K562 treated with DMSO at 1 percent for 4 hours (cell line): ENCODE measurements around the gene DLK2. TPM values are rescaled to one million over a fixed set of nuclear protein-coding genes. Genes with fewer than 3 reads are reported as not detected.

Experiments
- total RNA-seq: library from RNA; unstranded; fragments of 300-600 nt; gene quantifications from 2 replicates; pipeline ENCODE4 v1.2.3, GENCODE V29; 2022; ENCODE audit not compliant: insufficient read depth

The DLK2 gene, protein sequence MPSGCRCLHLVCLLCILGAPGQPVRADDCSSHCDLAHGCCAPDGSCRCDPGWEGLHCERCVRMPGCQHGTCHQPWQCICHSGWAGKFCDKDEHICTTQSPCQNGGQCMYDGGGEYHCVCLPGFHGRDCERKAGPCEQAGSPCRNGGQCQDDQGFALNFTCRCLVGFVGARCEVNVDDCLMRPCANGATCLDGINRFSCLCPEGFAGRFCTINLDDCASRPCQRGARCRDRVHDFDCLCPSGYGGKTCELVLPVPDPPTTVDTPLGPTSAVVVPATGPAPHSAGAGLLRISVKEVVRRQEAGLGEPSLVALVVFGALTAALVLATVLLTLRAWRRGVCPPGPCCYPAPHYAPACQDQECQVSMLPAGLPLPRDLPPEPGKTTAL
- total RNA-seq, result 0.84 TPM in 1 of 2 replicates, not detected in the other

DNA sequence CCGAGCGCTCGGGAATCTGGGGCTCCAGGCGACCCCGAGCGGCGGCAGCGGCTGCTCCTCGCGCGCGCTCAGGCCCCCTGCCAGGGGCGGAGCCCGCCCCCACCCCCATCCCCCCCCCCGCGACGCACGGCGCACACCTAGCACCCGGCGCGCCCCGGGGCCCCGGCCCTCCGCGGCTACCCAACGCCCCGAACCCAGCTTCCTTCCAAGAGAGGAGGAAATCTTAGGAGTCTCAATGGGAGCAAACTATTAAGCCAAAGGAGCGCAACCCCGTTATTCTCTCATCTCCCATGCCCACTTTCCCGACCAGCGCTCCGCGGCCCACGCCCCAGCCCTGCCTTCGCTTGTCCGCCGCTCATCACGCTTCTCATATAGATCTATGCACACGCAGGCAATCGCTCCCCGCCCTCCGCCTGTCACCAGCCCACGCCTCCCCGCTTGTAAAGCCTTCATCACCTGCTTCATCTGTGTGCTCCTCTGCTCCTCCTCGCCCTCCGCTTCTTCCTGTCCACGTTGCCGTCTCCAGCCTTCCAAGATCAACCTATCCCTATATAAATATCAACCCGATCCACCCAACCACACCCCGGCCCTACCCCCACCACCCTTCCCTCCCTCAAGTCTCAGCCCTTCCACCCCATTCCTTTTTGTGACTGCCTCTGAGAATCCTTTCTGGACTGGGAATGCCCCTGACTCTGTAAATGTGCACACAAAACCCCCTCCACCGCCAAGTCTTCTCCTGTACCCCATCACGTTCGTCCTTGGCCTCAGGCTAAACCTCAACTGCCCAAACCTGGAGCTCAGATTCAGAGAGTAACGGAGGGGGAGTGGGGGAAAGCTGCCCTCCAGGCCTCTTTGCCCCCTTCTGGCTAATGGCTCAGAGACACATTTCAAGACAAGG, at the start of gene DLK2:
Gene DLK2, minus strand, starts transcription at position 18 of the 898 bp plus-strand sequence. CDS start 723 bp downstream, outside the sequence.

DNA sequence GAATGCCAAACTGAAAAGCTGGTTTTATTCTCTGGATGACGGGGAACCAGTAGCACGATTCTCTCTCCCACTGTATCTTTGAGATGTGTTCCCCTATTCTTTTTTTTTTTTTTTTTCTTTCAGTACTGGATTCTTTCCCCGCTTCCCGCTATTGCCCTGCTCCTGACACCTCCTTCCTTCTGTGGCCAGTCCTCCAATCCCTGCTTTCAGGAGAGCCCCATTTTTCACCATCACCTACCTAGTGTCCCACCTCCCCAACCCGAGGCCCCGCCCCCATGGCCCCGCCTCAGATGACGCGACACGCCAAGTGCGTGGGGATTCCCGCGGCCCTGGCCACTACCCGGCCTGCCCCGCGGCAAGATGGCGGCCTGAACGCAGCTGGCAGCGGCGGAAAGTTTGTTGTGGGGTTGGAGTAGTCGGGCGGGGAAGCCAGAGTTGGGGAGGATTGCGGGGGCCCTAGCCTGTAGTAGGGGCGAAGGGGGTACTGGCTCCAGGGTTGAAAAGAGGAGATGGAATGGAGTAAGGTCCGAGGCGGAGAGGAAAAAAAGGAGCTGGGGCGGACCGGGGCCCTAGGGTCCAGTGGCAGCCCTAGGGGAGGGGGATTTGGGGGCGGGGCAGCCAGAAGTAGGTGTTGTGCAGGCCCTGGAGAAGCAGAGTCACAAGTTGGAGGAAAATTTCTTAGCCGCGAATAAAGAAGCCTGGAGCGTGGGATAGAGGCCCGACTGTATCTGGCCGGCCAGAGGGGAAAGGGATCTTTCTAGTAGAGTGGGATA, 22.1 kb upstream of the DLK2 start, which contains the start of gene TJAP1:
Gene TJAP1, plus strand, starts transcription at position 336 of the 773 bp plus-strand sequence. CDS start 21,432 bp downstream, outside the sequence.

DNA sequence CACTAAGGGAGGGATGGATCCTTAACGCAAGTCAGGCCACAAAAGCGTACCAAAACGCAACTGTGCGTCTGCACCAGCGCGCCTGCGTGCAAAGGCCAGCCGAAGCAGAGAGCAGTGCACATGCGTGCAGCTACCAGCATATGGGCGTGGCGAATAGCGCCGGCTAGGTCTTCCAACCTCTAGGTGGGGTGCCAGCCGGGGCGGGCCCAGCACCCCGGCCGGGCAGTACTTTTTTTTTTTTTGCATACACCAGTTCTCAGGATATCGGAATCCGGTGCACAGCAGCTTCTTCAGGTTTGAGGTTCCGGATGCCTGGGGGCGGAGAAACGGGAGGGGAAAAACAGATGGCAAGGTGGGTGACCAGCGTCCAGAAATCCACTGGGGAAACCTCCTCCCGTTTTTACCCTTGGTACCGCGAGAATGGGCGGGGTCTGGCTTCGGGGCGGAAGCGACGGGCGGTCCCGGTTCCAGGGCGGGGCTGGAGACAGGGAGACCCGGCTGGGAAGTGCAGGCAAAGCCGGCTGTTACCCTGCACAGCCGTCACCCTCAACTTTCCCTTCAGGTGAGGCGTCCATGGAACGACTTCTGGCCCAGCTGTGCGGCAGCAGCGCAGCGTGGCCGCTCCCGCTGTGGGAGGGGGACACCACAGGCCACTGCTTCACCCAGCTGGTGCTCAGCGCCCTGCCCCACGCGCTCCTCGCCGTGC, 27.8 kb downstream of the DLK2 start, which contains the start of gene ABCC10:
Gene ABCC10, plus strand, starts transcription at position 136 of the 706 bp plus-strand sequence. Its CDS starts 438 bp downstream, at position 574.

Other genes with a start within 250 kb of the DLK2 start
- 204 and 307 TPM in 2 replicates for gene DNPH1, start 226.1 kb downstream of the DLK2 start, total RNA-seq
- not detected in 2 replicates for gene TTBK1, start 212.1 kb downstream of the DLK2 start, total RNA-seq
- gene SLC22A7, start 157.3 kb downstream of the DLK2 start, total RNA-seq, result not detected in 2 replicates
- gene CRIP3, start 146.7 kb downstream of the DLK2 start, total RNA-seq, result not detected in 2 replicates
- 13.0 and 16.6 TPM in 2 replicates for gene ZNF318, start 85.9 kb downstream of the DLK2 start, total RNA-seq
- gene ABCC10, start 28.0 kb downstream of the DLK2 start, total RNA-seq, result 11.9 and 15.4 TPM in 2 replicates
- gene TJAP1, start 22.0 kb upstream of the DLK2 start, total RNA-seq, result 40.5 and 45.9 TPM in 2 replicates
- gene LRRC73, start 54.8 kb upstream of the DLK2 start, total RNA-seq, result not detected in 2 replicates
- gene YIPF3, start 61.4 kb upstream of the DLK2 start, total RNA-seq, result 136 and 148 TPM in 2 replicates
- gene POLR1C, start 61.5 kb upstream of the DLK2 start, total RNA-seq, result 47.9 and 51.3 TPM in 2 replicates
- 54.7 and 66.2 TPM in 2 replicates for gene XPO5, start 120.5 kb upstream of the DLK2 start, total RNA-seq
- 20.0 and 22.6 TPM in 2 replicates for gene POLH, start 120.6 kb upstream of the DLK2 start, total RNA-seq
- 122 and 156 TPM in 2 replicates for gene GTPBP2, start 173.7 kb upstream of the DLK2 start, total RNA-seq
- gene MAD2L1BP, start 180.3 kb upstream of the DLK2 start, total RNA-seq, result 64.2 and 69.6 TPM in 2 replicates
- 0.91 TPM in 1 of 2 replicates, not detected in the other for gene RSPH9, start 189.5 kb upstream of the DLK2 start, total RNA-seq
- gene MRPS18A, start 232.2 kb upstream of the DLK2 start, total RNA-seq, result 98.5 and 99.2 TPM in 2 replicates